Measurements from ENCODE around the gene SLC25A23.

Gene SLC25A23

GRCh38 chr19:6417713-6418561 is 41.7 kb downstream of the SLC25A23 start:
- Histone ChIP-seq H3K4me3 (ENCODE audit: low read depth, low read length) (no peak overlapping the region), H3K4me1 (ENCODE audit: control insufficient read depth, insufficient read depth, low read length) (peaks cover 7% of the 10 kb centered on the region), H3K36me3 (ENCODE audit: control insufficient read depth in 2 of 2, insufficient read depth in 1 of 2, low read length in 2 of 2) (peaks cover 19 to 90% of the 10 kb centered on the region in 2 experiments), H3K27ac (ENCODE audit: extremely low read depth, low read depth, low read length) (no peak overlapping the region), H3K9me3 (ENCODE audit: control insufficient read depth, insufficient read depth, low read depth, low read length) (no peaks in the 10 kb centered on the region)
- ChIA-PET POLR2A (interaction anchor here (1.3 kb wide), 1 partner anchor 25 kb away, joined by 3 read pairs; the partner anchor contains the start of gene GTF2F1), CTCF (interaction anchor here (0.6 to 0.7 kb wide), 2 partner anchors 8 to 69 kb away, joined by 3 read pairs; no protein-coding TSS in a partner anchor)
- TF ChIP-seq, protein P1, sequence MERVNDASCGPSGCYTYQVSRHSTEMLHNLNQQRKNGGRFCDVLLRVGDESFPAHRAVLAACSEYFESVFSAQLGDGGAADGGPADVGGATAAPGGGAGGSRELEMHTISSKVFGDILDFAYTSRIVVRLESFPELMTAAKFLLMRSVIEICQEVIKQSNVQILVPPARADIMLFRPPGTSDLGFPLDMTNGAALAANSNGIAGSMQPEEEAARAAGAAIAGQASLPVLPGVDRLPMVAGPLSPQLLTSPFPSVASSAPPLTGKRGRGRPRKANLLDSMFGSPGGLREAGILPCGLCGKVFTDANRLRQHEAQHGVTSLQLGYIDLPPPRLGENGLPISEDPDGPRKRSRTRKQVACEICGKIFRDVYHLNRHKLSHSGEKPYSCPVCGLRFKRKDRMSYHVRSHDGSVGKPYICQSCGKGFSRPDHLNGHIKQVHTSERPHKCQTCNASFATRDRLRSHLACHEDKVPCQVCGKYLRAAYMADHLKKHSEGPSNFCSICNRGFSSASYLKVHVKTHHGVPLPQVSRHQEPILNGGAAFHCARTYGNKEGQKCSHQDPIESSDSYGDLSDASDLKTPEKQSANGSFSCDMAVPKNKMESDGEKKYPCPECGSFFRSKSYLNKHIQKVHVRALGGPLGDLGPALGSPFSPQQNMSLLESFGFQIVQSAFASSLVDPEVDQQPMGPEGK (tag by site-specific recombination; IDR thresholded peaks at IDR 0.05), result peak; percentile 64
- TF ChIP-seq ZNF354C (tag by site-specific recombination; IDR thresholded peaks at IDR 0.05; ENCODE audit: borderline replicate concordance, low read depth) (no peak), ZNF692 (tag by site-specific recombination; IDR thresholded peaks at IDR 0.05) (0 out of 2 replicates have a peak, but pooled peaks have one; percentile 32), ZNF10 (tag by site-specific recombination; IDR thresholded peaks at IDR 0.05) (no peak)
- TF ChIP-seq, protein P2, sequence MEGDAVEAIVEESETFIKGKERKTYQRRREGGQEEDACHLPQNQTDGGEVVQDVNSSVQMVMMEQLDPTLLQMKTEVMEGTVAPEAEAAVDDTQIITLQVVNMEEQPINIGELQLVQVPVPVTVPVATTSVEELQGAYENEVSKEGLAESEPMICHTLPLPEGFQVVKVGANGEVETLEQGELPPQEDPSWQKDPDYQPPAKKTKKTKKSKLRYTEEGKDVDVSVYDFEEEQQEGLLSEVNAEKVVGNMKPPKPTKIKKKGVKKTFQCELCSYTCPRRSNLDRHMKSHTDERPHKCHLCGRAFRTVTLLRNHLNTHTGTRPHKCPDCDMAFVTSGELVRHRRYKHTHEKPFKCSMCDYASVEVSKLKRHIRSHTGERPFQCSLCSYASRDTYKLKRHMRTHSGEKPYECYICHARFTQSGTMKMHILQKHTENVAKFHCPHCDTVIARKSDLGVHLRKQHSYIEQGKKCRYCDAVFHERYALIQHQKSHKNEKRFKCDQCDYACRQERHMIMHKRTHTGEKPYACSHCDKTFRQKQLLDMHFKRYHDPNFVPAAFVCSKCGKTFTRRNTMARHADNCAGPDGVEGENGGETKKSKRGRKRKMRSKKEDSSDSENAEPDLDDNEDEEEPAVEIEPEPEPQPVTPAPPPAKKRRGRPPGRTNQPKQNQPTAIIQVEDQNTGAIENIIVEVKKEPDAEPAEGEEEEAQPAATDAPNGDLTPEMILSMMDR (tag by site-specific recombination; IDR thresholded peaks at IDR 0.05), result peak; percentile 84

GRCh38 chr19:6416658-6417405 is 42.8 kb downstream of the SLC25A23 start:
- ChIA-PET POLR2A (interaction anchor here (1.0 to 1.8 kb wide), 3 partner anchors 8 to 45 kb away, joined by 3 to 7 read pairs (median 4); partner anchors contain the start of genes ALKBH7, GTF2F1 and KHSRP), CTCF (interaction anchor here (0.6 kb wide), 1 partner anchor 7 kb away, joined by 3 read pairs; no protein-coding TSS in a partner anchor)
- H3K4me3 ChIP-seq (ENCODE audit: low read depth, low read length), result no peak overlapping the region
- no peaks in the 10 kb centered on the region for H3K4me1 ChIP-seq (ENCODE audit: control insufficient read depth, insufficient read depth, low read length)
- peaks cover 15 to 83% of the 10 kb centered on the region in 2 experiments for H3K36me3 ChIP-seq (ENCODE audit: control insufficient read depth in 2 of 2, insufficient read depth in 1 of 2, low read length in 2 of 2)
- H3K27ac ChIP-seq (ENCODE audit: extremely low read depth, low read depth, low read length), result no peak overlapping the region
- no peaks in the 10 kb centered on the region for H3K9me3 ChIP-seq (ENCODE audit: control insufficient read depth, insufficient read depth, low read depth, low read length)
- TF ChIP-seq AEBP2 (tag by site-specific recombination; IDR thresholded peaks at IDR 0.05; ENCODE audit: borderline replicate concordance) (no peak), ZNF843 (tag by site-specific recombination; IDR thresholded peaks at IDR 0.05) (no peak), SETDB1 (IDR thresholded peaks at IDR 0.05; ENCODE audit: insufficient read length, low read length) (no peak), GLIS2 (tag by site-specific recombination; IDR thresholded peaks at IDR 0.05) (0 out of 2 replicates have a peak, but pooled peaks have one; percentile 15), ZNF660 (tag by site-specific recombination; IDR thresholded peaks at IDR 0.05) (no peak), ZNF785 (tag by site-specific recombination; IDR thresholded peaks at IDR 0.05) (no peak), IKZF3 (tag by site-specific recombination; IDR thresholded peaks at IDR 0.05) (no peak)
- TF ChIP-seq, protein P3, sequence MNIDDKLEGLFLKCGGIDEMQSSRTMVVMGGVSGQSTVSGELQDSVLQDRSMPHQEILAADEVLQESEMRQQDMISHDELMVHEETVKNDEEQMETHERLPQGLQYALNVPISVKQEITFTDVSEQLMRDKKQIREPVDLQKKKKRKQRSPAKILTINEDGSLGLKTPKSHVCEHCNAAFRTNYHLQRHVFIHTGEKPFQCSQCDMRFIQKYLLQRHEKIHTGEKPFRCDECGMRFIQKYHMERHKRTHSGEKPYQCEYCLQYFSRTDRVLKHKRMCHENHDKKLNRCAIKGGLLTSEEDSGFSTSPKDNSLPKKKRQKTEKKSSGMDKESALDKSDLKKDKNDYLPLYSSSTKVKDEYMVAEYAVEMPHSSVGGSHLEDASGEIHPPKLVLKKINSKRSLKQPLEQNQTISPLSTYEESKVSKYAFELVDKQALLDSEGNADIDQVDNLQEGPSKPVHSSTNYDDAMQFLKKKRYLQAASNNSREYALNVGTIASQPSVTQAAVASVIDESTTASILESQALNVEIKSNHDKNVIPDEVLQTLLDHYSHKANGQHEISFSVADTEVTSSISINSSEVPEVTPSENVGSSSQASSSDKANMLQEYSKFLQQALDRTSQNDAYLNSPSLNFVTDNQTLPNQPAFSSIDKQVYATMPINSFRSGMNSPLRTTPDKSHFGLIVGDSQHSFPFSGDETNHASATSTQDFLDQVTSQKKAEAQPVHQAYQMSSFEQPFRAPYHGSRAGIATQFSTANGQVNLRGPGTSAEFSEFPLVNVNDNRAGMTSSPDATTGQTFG (tag by site-specific recombination; IDR thresholded peaks at IDR 0.05; ENCODE audit: borderline replicate concordance), result no peak

Data from HEK293 (cell line).